Neural cell (in vitro differentiated cells): ENCODE results near the gene TMTC1.

Experiments
- CTCF ChIP-seq: fragments of 450-650 bp; IDR thresholded peaks from 2 replicates; pipeline ENCODE4 v1.5.1; 2014; ENCODE audit warnings: antibody characterized with exemption, mild to moderate bottlenecking, moderate library complexity; ENCODE audit not compliant: poor library complexity, severe bottlenecking
- EP300 ChIP-seq: fragments of 450-650 bp; conservative IDR thresholded peaks from 2 replicates; pipeline ENCODE4 v1.6.1; 2014; ENCODE audit warnings: antibody characterized with exemption, mild to moderate bottlenecking, moderate library complexity; ENCODE audit not compliant: poor library complexity, severe bottlenecking
- TF ChIP-seq, protein P1 (sequence below): IDR thresholded peaks from 2 replicates; pipeline ENCODE4 v1.6.1; 2012; ENCODE audit warnings: borderline replicate concordance

- TF ChIP-seq CTCF, result no peak
- no peak for TF ChIP-seq EP300
- TF ChIP-seq, protein P1, sequence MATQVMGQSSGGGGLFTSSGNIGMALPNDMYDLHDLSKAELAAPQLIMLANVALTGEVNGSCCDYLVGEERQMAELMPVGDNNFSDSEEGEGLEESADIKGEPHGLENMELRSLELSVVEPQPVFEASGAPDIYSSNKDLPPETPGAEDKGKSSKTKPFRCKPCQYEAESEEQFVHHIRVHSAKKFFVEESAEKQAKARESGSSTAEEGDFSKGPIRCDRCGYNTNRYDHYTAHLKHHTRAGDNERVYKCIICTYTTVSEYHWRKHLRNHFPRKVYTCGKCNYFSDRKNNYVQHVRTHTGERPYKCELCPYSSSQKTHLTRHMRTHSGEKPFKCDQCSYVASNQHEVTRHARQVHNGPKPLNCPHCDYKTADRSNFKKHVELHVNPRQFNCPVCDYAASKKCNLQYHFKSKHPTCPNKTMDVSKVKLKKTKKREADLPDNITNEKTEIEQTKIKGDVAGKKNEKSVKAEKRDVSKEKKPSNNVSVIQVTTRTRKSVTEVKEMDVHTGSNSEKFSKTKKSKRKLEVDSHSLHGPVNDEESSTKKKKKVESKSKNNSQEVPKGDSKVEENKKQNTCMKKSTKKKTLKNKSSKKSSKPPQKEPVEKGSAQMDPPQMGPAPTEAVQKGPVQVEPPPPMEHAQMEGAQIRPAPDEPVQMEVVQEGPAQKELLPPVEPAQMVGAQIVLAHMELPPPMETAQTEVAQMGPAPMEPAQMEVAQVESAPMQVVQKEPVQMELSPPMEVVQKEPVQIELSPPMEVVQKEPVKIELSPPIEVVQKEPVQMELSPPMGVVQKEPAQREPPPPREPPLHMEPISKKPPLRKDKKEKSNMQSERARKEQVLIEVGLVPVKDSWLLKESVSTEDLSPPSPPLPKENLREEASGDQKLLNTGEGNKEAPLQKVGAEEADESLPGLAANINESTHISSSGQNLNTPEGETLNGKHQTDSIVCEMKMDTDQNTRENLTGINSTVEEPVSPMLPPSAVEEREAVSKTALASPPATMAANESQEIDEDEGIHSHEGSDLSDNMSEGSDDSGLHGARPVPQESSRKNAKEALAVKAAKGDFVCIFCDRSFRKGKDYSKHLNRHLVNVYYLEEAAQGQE, result no peak
These were observed 102.4 kb downstream of the TMTC1 start for GRCh38 chr12:29681370-29681769.
